IMR-90 (cell line): Measurements from ENCODE around the gene CABCOCO1. TPM values are rescaled to one million over a fixed set of nuclear protein-coding genes. Genes with fewer than 3 reads are reported as not detected.

Experiments used
- ATAC-seq: fragments of 200-7000 bp; cut with Tn5 transposase; 2 replicates; pipeline ENCODE4 v1.9.1; 2020; ENCODE audit warnings: low read depth, mild to moderate bottlenecking, moderate library complexity
- BruUV-seq: library from RNA; stranded (reverse); fragments of 400-500 nt; replicated peaks from 2 replicates; lab custom pipeline; 2021; lab: Mats Ljungman, UMichigan
- CTCF ChIA-PET: fragments of 300-600 bp; formaldehyde crosslinking; extraction: SDS; loops from one replicate; lab custom pipeline; 2021; ENCODE audit warnings: antibody characterized with exemption; lab: Yijun Ruan, JAX
- POLR2A ChIA-PET: fragments of 300-600 bp; sonication (Branson Sonifier 250); formaldehyde crosslinking; loops from one replicate; lab custom pipeline; 2022; ENCODE audit warnings: antibody characterized with exemption; ENCODE audit not compliant: unreplicated experiment; lab: Charles Lee
- DNase-seq: peaks from one replicate; pipeline ENCODE4 v3.0.0; 2013
- H2AFZ ChIP-seq: replicated peaks from 2 replicates; pipeline ENCODE3; 2013; ENCODE audit warnings: low read length, mild to moderate bottlenecking; ENCODE audit not compliant: poor library complexity
- H2AK5ac ChIP-seq: 2 replicates; pipeline ENCODE4 v1.6.1; 2013; ENCODE audit warnings: low read depth, low read length, inconsistent platforms
- H2AK9ac ChIP-seq: replicated peaks from 2 replicates; pipeline ENCODE3; 2013; ENCODE audit warnings: mild to moderate bottlenecking, low read depth, low read length, moderate library complexity; ENCODE audit not compliant: poor library complexity
- H2BK120ac ChIP-seq: 2 replicates; pipeline ENCODE4 v1.6.1; 2013; ENCODE audit warnings: low read depth, low read length, inconsistent platforms
- H2BK15ac ChIP-seq: 3 replicates; pipeline ENCODE4 v1.6.1; 2013; ENCODE audit warnings: low read depth, low read length, inconsistent platforms
- H2BK20ac ChIP-seq: 2 replicates; pipeline ENCODE4 v1.6.1; 2013; ENCODE audit warnings: low read depth, mild to moderate bottlenecking, inconsistent platforms, low read length, moderate library complexity
- H2BK5ac ChIP-seq: 2 replicates; pipeline ENCODE4 v1.6.1; 2013; ENCODE audit warnings: mild to moderate bottlenecking, low read depth, low read length, inconsistent platforms; ENCODE audit not compliant: poor library complexity, severe bottlenecking
- H3K14ac ChIP-seq: replicated peaks from 2 replicates; pipeline ENCODE4 v1.6.1; 2013; ENCODE audit warnings: low read depth, low read length, inconsistent platforms
- H3K18ac ChIP-seq: 2 replicates; pipeline ENCODE4 v1.6.1; 2013; ENCODE audit warnings: low read depth, low read length, control low read depth
- H3K23ac ChIP-seq: 2 replicates; pipeline ENCODE4 v1.6.1; 2013; ENCODE audit warnings: low read depth, low read length, inconsistent platforms
- H3K27ac ChIP-seq: 2 replicates; pipeline ENCODE4 v1.5.1; 2013; ENCODE audit warnings: mild to moderate bottlenecking, control low read depth, low read length; ENCODE audit not compliant: insufficient read depth
- H3K27me3 ChIP-seq: 2 replicates; pipeline ENCODE4 v1.6.1; 2013; ENCODE audit warnings: low read length; ENCODE audit not compliant: control insufficient read depth, insufficient read depth
- H3K36me3 ChIP-seq: 2 replicates; pipeline ENCODE4 v1.6.1; 2013; ENCODE audit warnings: low read length, mixed read lengths; ENCODE audit not compliant: control insufficient read depth, insufficient read depth
- H3K4ac ChIP-seq: 2 replicates; pipeline ENCODE4 v1.6.1; 2013; ENCODE audit warnings: low read depth, low read length, inconsistent platforms
- H3K4me1 ChIP-seq: 2 replicates; pipeline ENCODE4 v1.6.1; 2013; ENCODE audit warnings: low read length, mixed read lengths; ENCODE audit not compliant: control insufficient read depth, insufficient read depth
- H3K4me2 ChIP-seq: 2 replicates; pipeline ENCODE4 v1.6.1; 2013; ENCODE audit warnings: low read depth, mild to moderate bottlenecking, control low read depth, low read length, moderate library complexity
- H3K4me3 ChIP-seq: 2 replicates; pipeline ENCODE4 v1.5.1; 2013; ENCODE audit warnings: low read depth, mild to moderate bottlenecking, control low read depth, low read length, moderate library complexity; ENCODE audit not compliant: insufficient read depth
- H3K56ac ChIP-seq: 2 replicates; pipeline ENCODE4 v1.6.1; 2013; ENCODE audit warnings: low read length, inconsistent platforms; ENCODE audit not compliant: insufficient read depth; ENCODE audit errors: extremely low read depth
- H3K79me1 ChIP-seq, 2 experiments: 2 replicates each; pipeline ENCODE4 v1.6.1; 2013; ENCODE audit warnings: low read length in 2 of 2, inconsistent platforms in 1 of 2, low read depth in 1 of 2
- H3K9ac ChIP-seq: 2 replicates; pipeline ENCODE4 v1.6.1; 2013; ENCODE audit warnings: low read depth, low read length, control low read depth
- H3K9me1 ChIP-seq: 2 replicates; pipeline ENCODE4 v1.6.1; 2013; ENCODE audit warnings: low read length, inconsistent platforms; ENCODE audit not compliant: insufficient read depth
- H3K9me3 ChIP-seq: 2 replicates; pipeline ENCODE4 v1.6.1; 2013; ENCODE audit warnings: low read length; ENCODE audit not compliant: control insufficient read depth, insufficient read depth
- H4K20me1 ChIP-seq: 2 replicates; pipeline ENCODE4 v1.6.1; 2013; ENCODE audit warnings: low read length, inconsistent platforms; ENCODE audit not compliant: insufficient read depth
- H4K5ac ChIP-seq: 2 replicates; pipeline ENCODE4 v1.6.1; 2013; ENCODE audit warnings: mild to moderate bottlenecking, low read depth, low read length, control low read depth
- H4K8ac ChIP-seq, 2 experiments: 2 replicates each; pipeline ENCODE4 v1.6.1; 2013; ENCODE audit warnings: low read depth in 2 of 2, low read length in 2 of 2, control low read depth in 1 of 2, inconsistent platforms in 1 of 2
- H4K91ac ChIP-seq: 2 replicates; pipeline ENCODE4 v1.6.1; 2013; ENCODE audit warnings: low read depth, low read length, inconsistent platforms; ENCODE audit not compliant: insufficient read depth
- BHLHE40 ChIP-seq: fragments of 150-350 bp; IDR thresholded peaks from 2 replicates; pipeline ENCODE4 v1.6.1; 2016; ENCODE audit warnings: mild to moderate bottlenecking, low read depth, low read length
- CEBPB ChIP-seq: IDR thresholded peaks from 2 replicates; pipeline ENCODE4 v1.6.1; 2012; ENCODE audit warnings: low read depth, low read length, improper control_type of control experiment
- ELK1 ChIP-seq: fragments of 150-350 bp; IDR thresholded peaks from 2 replicates; pipeline ENCODE4 v1.6.1; 2016; ENCODE audit warnings: low read depth, mild to moderate bottlenecking, low read length, moderate library complexity, borderline replicate concordance
- FOS ChIP-seq: fragments of 150-350 bp; IDR thresholded peaks from 2 replicates; pipeline ENCODE4 v1.6.1; 2016; ENCODE audit warnings: low read depth, low read length
- MAFK ChIP-seq: IDR thresholded peaks from 2 replicates; pipeline ENCODE4 v1.6.1; 2012; ENCODE audit warnings: low read depth, low read length, improper control_type of control experiment
- MAZ ChIP-seq: IDR thresholded peaks from 2 replicates; pipeline ENCODE4 v1.6.1; 2012; ENCODE audit warnings: low read depth, mild to moderate bottlenecking, low read length, improper control_type of control experiment, moderate library complexity, borderline replicate concordance
- NFE2L2 ChIP-seq: fragments of 150-350 bp; IDR thresholded peaks from 2 replicates; pipeline ENCODE4 v1.6.1; 2016; ENCODE audit warnings: low read depth, mild to moderate bottlenecking, low read length
- RCOR1 ChIP-seq: IDR thresholded peaks from 2 replicates; pipeline ENCODE4 v1.6.1; 2012; ENCODE audit warnings: mild to moderate bottlenecking, low read length, improper control_type of control experiment; ENCODE audit not compliant: insufficient replicate concordance
- USF2 ChIP-seq: fragments of 150-350 bp; IDR thresholded peaks from 2 replicates; pipeline ENCODE4 v1.6.1; 2017; ENCODE audit warnings: mild to moderate bottlenecking, antibody characterized with exemption, low read length, low read depth
- WGBS, 2 experiments: methylation state at CpG; one replicate each; pipeline versions ENCODE4 v1.1.5 to v1.1.7; 2013; ENCODE audit warnings: missing lambda C conversion rate in 2 of 2; ENCODE audit not compliant: insufficient read length in 1 of 2; ENCODE audit errors: extremely low coverage in 2 of 2; 5-methylcytosine and 5-hydroxymethylcytosine counted together
- dilution Hi-C: fragments of 300-500 bp; cut with HindIII; formaldehyde crosslinking; loops from one replicate; pipeline ENCODE4 v1.14.3; 2018; ENCODE audit warnings: low sequenced_read_pairs; ENCODE audit not compliant: unreplicated experiment
- in situ Hi-C: fragments of 300-500 bp; cut with MboI; formaldehyde crosslinking; loops from 3 replicates; pipeline ENCODE4 v1.14.3; 2019; ENCODE audit warnings: low sequenced_read_pairs, inconsistent platforms, mixed read lengths
- intact Hi-C: fragments of 100-400 bp; cut with micrococcal nuclease; formaldehyde crosslinking; loops from 2 replicates; pipeline ENCODE4 v1.10.0; 2022
- polyA plus RNA-seq, 3 experiments: library from polyadenylated mRNA; depleted of rRNA; stranded (reverse); fragments of >200 nt; gene quantifications; 2 replicates each; pipeline ENCODE4 v1.2.3, GENCODE V29; 2012; ENCODE audit warnings: low replicate concordance in 1 of 3
- total RNA-seq: library from RNA; depleted of rRNA; stranded (reverse); fragments of >200 nt; gene quantifications from 2 replicates; pipeline ENCODE4 v1.2.3, GENCODE V29; 2012

Gene CABCOCO1
- total and polyA plus RNA-seq, 2 of the 4 experiments (the other 2 are of a cell fraction), result 0.18 to 0.31 TPM

- peak overlapping the region; percentile 91 for H4K8ac ChIP-seq
- WGBS, 2 experiments, result no CpG with 5 or more reads among the region's 4 CpGs
- H3K27me3 ChIP-seq, result no peaks in the 10 kb centered on the region
- H2BK15ac ChIP-seq, result peak overlapping the region; percentile 99
- peak overlapping the region; percentile 11; the same call in 1 of the 2 replicates for H3K4me2 ChIP-seq
- ChIA-PET CTCF (interaction anchor here (1.0 kb wide), 1 partner anchor 206 kb away, joined by 3 read pairs; no protein-coding TSS in a partner anchor), POLR2A (interaction anchor here (0.6 kb wide), 2 partner anchors 11 to 686 kb away, joined by 3 read pairs; no protein-coding TSS in a partner anchor)
- no peak overlapping the region for H3K4me3 ChIP-seq
- H3K9me3 ChIP-seq, result no peaks in the 10 kb centered on the region
- H3K9me1 ChIP-seq, result peaks cover 12% of the 10 kb centered on the region
- ATAC-seq (peak; percentile 87), DNase-seq (peak; percentile 95)
- no TSS peak for BruUV-seq
- H2AK5ac ChIP-seq, result peak overlapping the region; percentile 88
- H3K23ac ChIP-seq, result peak overlapping the region; percentile 80
- in situ Hi-C loops, result no loop called here
- H2BK5ac ChIP-seq, result peak overlapping the region; percentile 98
- peak overlapping the region; percentile 98 for H3K27ac ChIP-seq
- peak overlapping the region; percentile 98 for H4K91ac ChIP-seq
- peak overlapping the region; percentile 10; the same call in 1 of the 2 replicates for H3K9ac ChIP-seq
- H3K4ac ChIP-seq, result peak overlapping the region; percentile 93
- peak overlapping the region; percentile 95 for H2BK120ac ChIP-seq
- intact Hi-C loops, result loop anchor here (5.0 kb wide), 1 partner anchor 273 kb away; the partner anchor contains the start of gene ARID5B
- H3K56ac ChIP-seq, result peak overlapping the region; percentile 87
- dilution Hi-C loops, result no loop called here
- peak overlapping the region; percentile 93 for H3K14ac ChIP-seq
- peak overlapping the region; percentile 97 for H4K5ac ChIP-seq
- H3K4me1 ChIP-seq, result peaks cover 22% of the 10 kb centered on the region
- no peaks in the 10 kb centered on the region for H4K20me1 ChIP-seq
- H2AK9ac ChIP-seq, result no peak overlapping the region
- peak overlapping the region; percentile 89 for H3K18ac ChIP-seq
- no peaks in the 10 kb centered on the region for H3K36me3 ChIP-seq
- H2AFZ ChIP-seq, result no peak overlapping the region
- H3K79me1 ChIP-seq, result no peaks in the 10 kb centered on the region
- H2BK20ac ChIP-seq, result peak overlapping the region; percentile 98
- TF ChIP-seq MAFK (no peak), BHLHE40 (peak; percentile 85), NFE2L2 (no peak), CEBPB (peak; percentile 87), MAZ (peak; percentile 21; the same call in 1 of the 2 replicates), USF2 (no peak), FOS (peak; percentile 86), RCOR1 (no peak), ELK1 (no peak)
These were observed 33.7 kb upstream of the CABCOCO1 start for GRCh38 chr10:61628875-61629513.
